Endothelial cell of umbilical vein (primary cell): Measurements from ENCODE around the gene LRCH1. TPM values are rescaled to one million over a fixed set of nuclear protein-coding genes. Genes with fewer than 3 reads are reported as not detected.

Source experiments
- BruUV-seq: library from RNA; stranded (reverse); fragments of 400-500 nt; replicated peaks from 2 replicates; lab custom pipeline; 2021; lab: Mats Ljungman, UMichigan
- CTCF ChIA-PET: fragments of 300-600, 350-600 bp; sonication (Branson Sonifier 250); formaldehyde crosslinking; loops from one replicate; lab custom pipeline; 2021; ENCODE audit warnings: antibody characterized with exemption, inconsistent platforms; lab: Charles Lee
- POLR2A ChIA-PET: fragments of 300-600, 350-600 bp; sonication (Branson Sonifier 250); formaldehyde crosslinking; loops from one replicate; lab custom pipeline; 2021; ENCODE audit warnings: antibody characterized with exemption, inconsistent platforms; lab: Charles Lee
- DNase-seq: peaks from one replicate; pipeline ENCODE4 v3.0.0-alpha.2; 2011; ENCODE audit warnings: low read depth, low spot score
- FAIRE-seq: peaks from 2 replicates; lab custom pipeline; 2011; peaks lifted over from hg19 to GRCh38; lab: Jason Lieb, UNC
- H2AFZ ChIP-seq: 2 replicates; pipeline ENCODE4 v1.6.0; 2012; ENCODE audit warnings: low read depth, low read length, control low read depth, inconsistent platforms
- H3K27ac ChIP-seq: 2 replicates; pipeline ENCODE4 v1.5.1; 2011; ENCODE audit warnings: low read depth, mild to moderate bottlenecking, control low read depth, low read length, moderate library complexity; ENCODE audit not compliant: insufficient read depth
- H3K27me3 ChIP-seq, 2 experiments: 2 replicates each; pipeline versions ENCODE4 v1.6.0 to v1.6.1; 2011; ENCODE audit warnings: low read length in 2 of 2, mixed read lengths in 1 of 2; ENCODE audit not compliant: control insufficient read depth in 2 of 2, insufficient read depth in 2 of 2
- H3K36me3 ChIP-seq, 2 experiments: 2 replicates in 1 of 2; 3 replicates in 1 of 2; pipeline ENCODE4 v1.5.1; 2011; ENCODE audit warnings: low read length in 2 of 2, mild to moderate bottlenecking in 1 of 2, moderate library complexity in 1 of 2; ENCODE audit not compliant: control insufficient read depth in 2 of 2, insufficient read depth in 2 of 2; ENCODE audit errors: extremely low read depth in 1 of 2
- H3K4me1 ChIP-seq: 3 replicates; pipeline ENCODE4 v1.5.1; 2011; ENCODE audit warnings: mild to moderate bottlenecking, low read length; ENCODE audit not compliant: control insufficient read depth, insufficient read depth; ENCODE audit errors: extremely low read depth
- H3K4me2 ChIP-seq: 2 replicates; pipeline ENCODE4 v1.6.1; 2011; ENCODE audit warnings: low read length, control low read depth, mixed read lengths; ENCODE audit not compliant: insufficient read depth
- H3K4me3 ChIP-seq, 3 experiments: fragments of 200-600 bp in 1 of 3; sonication (generic), shearing (Covaris generic) in 1 of 3; replicated peaks in 1 of 3; 2 replicates each; pipeline ENCODE4 v1.5.1; 2011 to 2016; ENCODE audit warnings: control low read depth in 3 of 3, low read length in 3 of 3, mild to moderate bottlenecking in 2 of 3, inconsistent platforms in 1 of 3, low read depth in 1 of 3, moderate library complexity in 1 of 3; ENCODE audit not compliant: insufficient read depth in 1 of 3
- H3K79me2 ChIP-seq: 2 replicates; pipeline ENCODE4 v1.6.0; 2012; ENCODE audit warnings: low read length, inconsistent platforms; ENCODE audit not compliant: control insufficient read depth, insufficient read depth
- H3K9ac ChIP-seq: replicated peaks from 2 replicates; pipeline ENCODE3; 2011; ENCODE audit warnings: low read length, control low read depth; ENCODE audit not compliant: insufficient read depth; ENCODE audit errors: extremely low read depth
- H3K9me1 ChIP-seq: replicated peaks from 3 replicates; pipeline ENCODE4 v1.6.0; 2011; ENCODE audit warnings: mild to moderate bottlenecking, low read length; ENCODE audit not compliant: control insufficient read depth, insufficient read depth; ENCODE audit errors: extremely low read depth
- H3K9me3 ChIP-seq: replicated peaks from 2 replicates; pipeline ENCODE4 v1.5.1; 2012; ENCODE audit warnings: low read length, inconsistent platforms; ENCODE audit not compliant: control insufficient read depth, insufficient read depth
- H4K20me1 ChIP-seq: replicated peaks from 2 replicates; pipeline ENCODE3; 2011; ENCODE audit warnings: mild to moderate bottlenecking, low read length; ENCODE audit not compliant: control insufficient read depth, insufficient read depth; ENCODE audit errors: extremely low read depth
- CTCF ChIP-seq, 2 donors: IDR thresholded peaks; 1 replicate in 1 of 2; 2 replicates in 1 of 2; pipeline ENCODE4 v1.5.1; 2011; ENCODE audit warnings: low read length in 2 of 2, mild to moderate bottlenecking in 2 of 2, moderate library complexity in 2 of 2, control low read depth in 1 of 2, inconsistent platforms in 1 of 2, low read depth in 1 of 2; ENCODE audit not compliant: insufficient read depth in 1 of 2; ENCODE audit errors: extremely low read depth in 1 of 2
- EZH2 ChIP-seq: IDR thresholded peaks from 2 replicates; pipeline ENCODE4 v1.6.1; 2012; ENCODE audit warnings: borderline replicate concordance, low read depth, mild to moderate bottlenecking, moderate library complexity, low read length, inconsistent platforms; ENCODE audit not compliant: severe bottlenecking
- FOS ChIP-seq: IDR thresholded peaks from 2 replicates; pipeline ENCODE4 v1.6.1; 2011; ENCODE audit warnings: mild to moderate bottlenecking, low read length, moderate library complexity, borderline replicate concordance; ENCODE audit not compliant: insufficient read depth
- GATA2 ChIP-seq: IDR thresholded peaks from 2 replicates; pipeline ENCODE4 v1.7.0; 2011; ENCODE audit warnings: low read depth, mild to moderate bottlenecking, moderate library complexity, mixed read lengths, low read length; ENCODE audit not compliant: insufficient read length, insufficient read depth
- JUN ChIP-seq: IDR thresholded peaks from 2 replicates; pipeline ENCODE4 v1.6.1; 2011; ENCODE audit warnings: borderline replicate concordance, low read depth; ENCODE audit not compliant: insufficient read length, insufficient read depth
- MAX ChIP-seq: IDR thresholded peaks from 2 replicates; pipeline ENCODE4 v1.6.1; 2011; ENCODE audit not compliant: insufficient read depth, insufficient read length
- MYC ChIP-seq: IDR thresholded peaks from one replicate; pipeline ENCODE4 v1.6.1; 2011; ENCODE audit warnings: mild to moderate bottlenecking, low read depth, low read length
- POLR2A ChIP-seq: IDR thresholded peaks from 2 replicates; pipeline ENCODE4 v1.6.1; 2012; ENCODE audit warnings: low read depth, mild to moderate bottlenecking, control low read depth, low read length
- POLR2AphosphoS5 ChIP-seq: IDR thresholded peaks from 2 replicates; pipeline ENCODE4 v1.6.1; 2012; ENCODE audit warnings: low read depth, mild to moderate bottlenecking, control low read depth, low read length, moderate library complexity; ENCODE audit not compliant: insufficient read depth
- dilution Hi-C: fragments of 300-500 bp; cut with MboI; formaldehyde crosslinking; loops from one replicate; pipeline ENCODE4 v1.15.0; 2019; ENCODE audit warnings: low sequenced_read_pairs; ENCODE audit not compliant: extremely low pct_ligation_motif_present
- intact Hi-C: fragments of 100-400 bp; cut with micrococcal nuclease; formaldehyde crosslinking; loops from one replicate; pipeline ENCODE4 v1.10.0; 2022
- polyA plus RNA-seq, 4 experiments: library from polyadenylated mRNA; depleted of rRNA in 3 of 4; stranded (reverse) in 3 of 4; unstranded in 1 of 4; fragments of >200 nt; gene quantifications; 2 replicates each; pipeline versions ENCODE4 v1.2.1 to v1.2.3, GENCODE V29; 2011 to 2012; ENCODE audit warnings: missing spikeins in 1 of 4
- total RNA-seq: library from RNA; stranded (reverse); gene quantifications from 2 replicates; pipeline ENCODE4 v1.2.3, GENCODE V29; 2021

LRCH1 gene
- total and polyA plus RNA-seq, 2 donors (not counting 3 experiments of a cell fraction or from before 2014, with no cell fraction given) = 5.4 to 16.5 TPM

GRCh38 chr13:46687810-46688209, 134.8 kb downstream of the LRCH1 start:
- H3K9me3 ChIP-seq = no peaks in the 10 kb centered on the region
- dilution Hi-C loops (no loop called here), intact Hi-C loops (loop anchor here (2.0 kb wide), 1 partner anchor 19 kb away; no protein-coding TSS in a partner anchor)
- POLR2A ChIA-PET = no interaction called here
- no peak overlapping the region for H3K9ac ChIP-seq
- no peak overlapping the region for H3K4me2 ChIP-seq
- H4K20me1 ChIP-seq = no peaks in the 10 kb centered on the region
- no peak overlapping the region for H2AFZ ChIP-seq
- H3K4me3 ChIP-seq = no peak overlapping the region
- no peaks in the 10 kb centered on the region for H3K9me1 ChIP-seq
- peaks cover 0 to 2% of the 10 kb centered on the region in 2 experiments for H3K36me3 ChIP-seq
- FAIRE-seq (no peak), DNase-seq (no peak)
- TF ChIP-seq POLR2AphosphoS5 (no peak), EZH2 (no peak), MYC (no peak), GATA2 (no peak), MAX (no peak), FOS (no peak), CTCF (IDR thresholded peaks at IDR 0.05; ENCODE audit: extremely low read depth in 1 of 2, insufficient read depth in 1 of 2, low read depth in 1 of 2, low read length in 2 of 2) (no peak), JUN (no peak), POLR2A (no peak)
- no peaks in the 10 kb centered on the region for H3K79me2 ChIP-seq
- no TSS peak for BruUV-seq
- H3K27me3 ChIP-seq = no peaks in the 10 kb centered on the region
- CTCF ChIA-PET = no interaction called here
- no peaks in the 10 kb centered on the region for H3K4me1 ChIP-seq
- H3K27ac ChIP-seq = no peak overlapping the region
